PC-3 (cell line): ENCODE data around the gene DEFB119. TPM values are rescaled to one million over a fixed set of nuclear protein-coding genes. Genes with fewer than 3 reads are reported as not detected.

Experiments
- ATAC-seq: fragments of 200-7000 bp; cut with Tn5 transposase; 2 replicates; pipeline ENCODE4 v1.9.1; 2020; ENCODE audit warnings: mild to moderate bottlenecking, moderate library complexity
- BruUV-seq: library from RNA; stranded (reverse); fragments of 400-500 nt; replicated peaks from 2 replicates; lab custom pipeline; 2021; lab: Mats Ljungman, UMichigan
- CTCF ChIA-PET: fragments of 300-600 bp; sonication (Branson Sonifier 250); formaldehyde crosslinking; loops from one replicate; lab custom pipeline; 2022; ENCODE audit warnings: antibody characterized with exemption; lab: Charles Lee
- POLR2A ChIA-PET: fragments of 300-600 bp; sonication (Branson Sonifier 250); formaldehyde crosslinking; loops from one replicate; lab custom pipeline; 2022; ENCODE audit warnings: antibody characterized with exemption; ENCODE audit not compliant: unreplicated experiment; lab: Charles Lee
- DNase-seq: peaks from one replicate; pipeline ENCODE4 v3.0.0-alpha.2; 2015
- H2AFZ ChIP-seq: fragments of 300-600 bp; sonication (generic); 2 replicates; pipeline ENCODE4 v1.6.0; 2016; ENCODE audit warnings: antibody characterized with exemption, low read length
- H3F3A ChIP-seq: fragments of 300-600 bp; sonication (generic); one replicate; pipeline ENCODE4 v1.6.0; 2017; ENCODE audit warnings: antibody characterized with exemption, low read length, control low read depth, mild to moderate bottlenecking; ENCODE audit not compliant: unreplicated experiment
- H3K27ac ChIP-seq: fragments of 300-600 bp; sonication (generic); 2 replicates; pipeline ENCODE4 v1.5.1; 2016; ENCODE audit warnings: mild to moderate bottlenecking, low read length
- H3K27me3 ChIP-seq: fragments of 300-600 bp; sonication (generic); 2 replicates; pipeline ENCODE4 v1.6.1; 2016; ENCODE audit warnings: low read length, mixed read lengths
- H3K36me3 ChIP-seq: fragments of 300-600 bp; sonication (generic); 2 replicates; pipeline ENCODE4 v1.6.1; 2016; ENCODE audit warnings: low read depth, mixed run types, low read length, mixed read lengths
- H3K4me1 ChIP-seq: fragments of 300-600 bp; sonication (generic); 2 replicates; pipeline ENCODE4 v1.5.1; 2016; ENCODE audit warnings: low read length; ENCODE audit not compliant: insufficient read depth
- H3K4me2 ChIP-seq: fragments of 300-600 bp; sonication (generic); 2 replicates; pipeline ENCODE4 v1.6.0; 2016; ENCODE audit warnings: low read length
- H3K4me3 ChIP-seq: fragments of 300-600 bp; sonication (generic); 2 replicates; pipeline ENCODE4 v1.5.1; 2016; ENCODE audit warnings: mild to moderate bottlenecking, low read length, mixed read lengths
- H3K79me2 ChIP-seq: fragments of 300-600 bp; sonication (generic); 2 replicates; pipeline ENCODE4 v1.6.1; 2017; ENCODE audit warnings: low read length, mixed read lengths
- H3K9ac ChIP-seq: fragments of 300-600 bp; sonication (generic); 2 replicates; pipeline ENCODE4 v1.6.0; 2016; ENCODE audit warnings: mild to moderate bottlenecking, low read length
- H3K9me2 ChIP-seq: fragments of 300-600 bp; sonication (generic); replicated peaks from 2 replicates; pipeline ENCODE4 v1.6.1; 2016; ENCODE audit warnings: mixed run types, low read length, mixed read lengths
- H3K9me3 ChIP-seq: fragments of 300-600 bp; sonication (generic); 2 replicates; pipeline ENCODE4 v1.6.1; 2016; ENCODE audit warnings: low read length, mixed read lengths
- H4K20me1 ChIP-seq: fragments of 300-600 bp; sonication (generic); 2 replicates; pipeline ENCODE4 v1.6.1; 2016; ENCODE audit warnings: low read length, mixed read lengths
- EZH2 ChIP-seq: fragments of 300-600 bp; sonication (generic); IDR thresholded peaks from one replicate; pipeline ENCODE4 v1.6.1; 2017; ENCODE audit warnings: antibody characterized with exemption, mild to moderate bottlenecking, low read length; ENCODE audit not compliant: unreplicated experiment
- EZH2phosphoT487 ChIP-seq: fragments of 300-600 bp; sonication (generic); IDR thresholded peaks from 2 replicates; pipeline ENCODE4 v1.6.1; 2018; ENCODE audit warnings: mild to moderate bottlenecking, antibody characterized with exemption, low read length, borderline replicate concordance
- intact Hi-C: fragments of 100-400 bp; cut with micrococcal nuclease; formaldehyde crosslinking; loops from 2 replicates; pipeline ENCODE4 v1.9.0; 2023
- total RNA-seq: library from RNA; depleted of rRNA; stranded (reverse); fragments of >200 nt; gene quantifications from 2 replicates; pipeline ENCODE4 v1.2.3, GENCODE V29; 2014; rRNA removed
- TF ChIP-seq, protein P1 (sequence below): fragments of 300-600 bp; sonication (generic); conservative IDR thresholded peaks from 2 replicates; pipeline ENCODE4 v1.5.1; 2017; ENCODE audit warnings: antibody characterized with exemption, low read depth, mild to moderate bottlenecking, low read length

DEFB119 gene
- total RNA-seq, 1 experiment from 2014 or later, result not detected

DNA sequence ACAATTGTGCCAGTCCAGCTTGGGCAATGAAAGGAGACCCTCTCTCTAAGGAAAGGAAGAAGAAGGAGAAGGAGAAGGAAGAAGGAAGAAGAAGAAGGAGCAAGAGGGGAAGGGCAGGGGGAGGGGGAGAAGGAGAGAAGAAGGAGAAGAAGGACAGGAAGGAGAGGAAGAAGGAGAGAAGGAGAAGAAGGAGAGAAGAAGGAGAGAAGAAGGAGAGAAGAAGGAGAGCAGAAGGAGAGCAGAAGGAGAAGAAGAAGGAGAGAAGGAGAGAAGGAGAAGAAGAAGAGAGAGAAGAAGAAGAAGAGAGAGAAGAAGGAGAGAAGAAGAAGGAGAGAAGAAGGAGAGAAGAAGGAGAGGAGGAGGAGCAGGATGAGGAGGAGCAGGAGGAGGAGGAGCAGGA is 59.5 kb downstream of the DEFB119 start:
- H2AFZ ChIP-seq, result no peak overlapping the region
- H4K20me1 ChIP-seq, result no peaks in the 10 kb centered on the region
- no peaks in the 10 kb centered on the region for H3K4me1 ChIP-seq
- ATAC-seq (no peak), DNase-seq (no peak)
- ChIA-PET POLR2A (no interaction called here), CTCF (no interaction called here)
- intact Hi-C loops, result no loop called here
- no peak overlapping the region for H3K27ac ChIP-seq
- H3K79me2 ChIP-seq, result no peaks in the 10 kb centered on the region
- H3K9me3 ChIP-seq, result no peaks in the 10 kb centered on the region
- H3F3A ChIP-seq, result no peaks in the 10 kb centered on the region
- TF ChIP-seq EZH2phosphoT487 (no peak), EZH2 (no peak)
- TF ChIP-seq, protein P1, sequence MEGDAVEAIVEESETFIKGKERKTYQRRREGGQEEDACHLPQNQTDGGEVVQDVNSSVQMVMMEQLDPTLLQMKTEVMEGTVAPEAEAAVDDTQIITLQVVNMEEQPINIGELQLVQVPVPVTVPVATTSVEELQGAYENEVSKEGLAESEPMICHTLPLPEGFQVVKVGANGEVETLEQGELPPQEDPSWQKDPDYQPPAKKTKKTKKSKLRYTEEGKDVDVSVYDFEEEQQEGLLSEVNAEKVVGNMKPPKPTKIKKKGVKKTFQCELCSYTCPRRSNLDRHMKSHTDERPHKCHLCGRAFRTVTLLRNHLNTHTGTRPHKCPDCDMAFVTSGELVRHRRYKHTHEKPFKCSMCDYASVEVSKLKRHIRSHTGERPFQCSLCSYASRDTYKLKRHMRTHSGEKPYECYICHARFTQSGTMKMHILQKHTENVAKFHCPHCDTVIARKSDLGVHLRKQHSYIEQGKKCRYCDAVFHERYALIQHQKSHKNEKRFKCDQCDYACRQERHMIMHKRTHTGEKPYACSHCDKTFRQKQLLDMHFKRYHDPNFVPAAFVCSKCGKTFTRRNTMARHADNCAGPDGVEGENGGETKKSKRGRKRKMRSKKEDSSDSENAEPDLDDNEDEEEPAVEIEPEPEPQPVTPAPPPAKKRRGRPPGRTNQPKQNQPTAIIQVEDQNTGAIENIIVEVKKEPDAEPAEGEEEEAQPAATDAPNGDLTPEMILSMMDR, result no peak
- H3K36me3 ChIP-seq, result no peaks in the 10 kb centered on the region
- H3K9ac ChIP-seq, result no peak overlapping the region
- H3K4me3 ChIP-seq, result no peak overlapping the region
- BruUV-seq, result no TSS peak
- no peak overlapping the region for H3K4me2 ChIP-seq
- no peaks in the 10 kb centered on the region for H3K9me2 ChIP-seq
- H3K27me3 ChIP-seq, result peaks cover 32% of the 10 kb centered on the region

Other genes starting within 250 kb of the DEFB119 start
- not detected in 2 replicates for gene DEFB115, start 132.9 kb downstream of the DEFB119 start, total RNA-seq
- not detected in 2 replicates for gene DEFB116, start 82.0 kb downstream of the DEFB119 start, total RNA-seq
- gene DEFB118, start 22.0 kb downstream of the DEFB119 start, total RNA-seq, result not detected in 2 replicates
- gene DEFB121, start 15.6 kb upstream of the DEFB119 start, total RNA-seq, result not detected in 2 replicates
- gene DEFB123, start 50.0 kb upstream of the DEFB119 start, total RNA-seq, result not detected in 2 replicates
- not detected in 2 replicates for gene DEFB124, start 84.5 kb upstream of the DEFB119 start, total RNA-seq
- not detected in 2 replicates for gene REM1, start 84.7 kb upstream of the DEFB119 start, total RNA-seq
- gene HM13, start 123.9 kb upstream of the DEFB119 start, total RNA-seq, result 99.5 and 125 TPM in 2 replicates
- 774 and 872 TPM in 2 replicates for gene ID1, start 214.7 kb upstream of the DEFB119 start, total RNA-seq
- gene COX4I2, start 247.3 kb upstream of the DEFB119 start, total RNA-seq, result not detected in 2 replicates